ENCODE data around the gene GPRC5B.

The GPRC5B gene

GRCh38 chr16:19840524-19841110 is 44.0 kb downstream of the GPRC5B start:
- H3K4me3 ChIP-seq (ENCODE audit: low read depth, low read length) = no peak overlapping the region
- TF ChIP-seq CTCF (IDR thresholded peaks at IDR 0.05; ENCODE audit: borderline replicate concordance, insufficient read depth, low read depth, low read length) = no peak

- H3K4me3 ChIP-seq (ENCODE audit: low read depth, low read length) = no peak overlapping the region
- TF ChIP-seq CTCF (IDR thresholded peaks at IDR 0.05; ENCODE audit: borderline replicate concordance, insufficient read depth, low read depth, low read length) = no peak
Observed at GRCh38 chr16:19837984-19838707, 46.5 kb downstream of the GPRC5B start.

- no peak overlapping the region for H3K4me3 ChIP-seq (ENCODE audit: low read depth, low read length)
- no peak for TF ChIP-seq CTCF (IDR thresholded peaks at IDR 0.05; ENCODE audit: borderline replicate concordance, insufficient read depth, low read depth, low read length)
Observed at GRCh38 chr16:19837331-19837980, 47.2 kb downstream of the GPRC5B start.

GRCh38 chr16:19835968-19836421 is 48.7 kb downstream of the GPRC5B start:
- no peak for TF ChIP-seq CTCF (IDR thresholded peaks at IDR 0.05; ENCODE audit: borderline replicate concordance, insufficient read depth, low read depth, low read length)
- H3K4me3 ChIP-seq (ENCODE audit: low read depth, low read length) = no peak overlapping the region

GRCh38 chr16:19835196-19835595 is 49.5 kb downstream of the GPRC5B start:
- no peak for TF ChIP-seq CTCF (IDR thresholded peaks at IDR 0.05; ENCODE audit: borderline replicate concordance, insufficient read depth, low read depth, low read length)
- no peak overlapping the region for H3K4me3 ChIP-seq (ENCODE audit: low read depth, low read length)

- no peak for TF ChIP-seq CTCF (IDR thresholded peaks at IDR 0.05; ENCODE audit: borderline replicate concordance, insufficient read depth, low read depth, low read length)
- no peak overlapping the region for H3K4me3 ChIP-seq (ENCODE audit: low read depth, low read length)
Observed at GRCh38 chr16:19833581-19833980, 51.1 kb downstream of the GPRC5B start.
